GM12878 (cell line): Measurements from ENCODE around the gene ENTPD3. TPM values are rescaled to one million over a fixed set of nuclear protein-coding genes. Genes with fewer than 3 reads are reported as not detected.

ENCODE experiments used
- ATAC-seq: fragments of 200-7000 bp; cut with Tn5 transposase; 3 replicates; pipeline ENCODE4 v1.9.1; 2020; ENCODE audit warnings: mild to moderate bottlenecking, moderate library complexity
- BruUV-seq: library from RNA; stranded (reverse); fragments of 400-500 nt; replicated peaks from 2 replicates; lab custom pipeline; 2021; lab: Mats Ljungman, UMichigan
- CTCF ChIA-PET: fragments of 300-600 bp; sonication (Branson Sonifier 250); formaldehyde crosslinking; extraction: SDS; loops from one replicate; lab custom pipeline; 2021; ENCODE audit warnings: inconsistent platforms; lab: Yijun Ruan, JAX
- POLR2A ChIA-PET: fragments of 350-600 bp; formaldehyde crosslinking; extraction: SDS; loops from one replicate; lab custom pipeline; 2021; ENCODE audit warnings: inconsistent platforms; lab: Charles Lee
- RAD21 ChIA-PET: fragments of 300-600 bp; sonication (Branson Sonifier 250); formaldehyde crosslinking; loops from one replicate; lab custom pipeline; 2023; ENCODE audit warnings: antibody characterized with exemption; ENCODE audit not compliant: unreplicated experiment; lab: Charles Lee
- SMC1A ChIA-PET: fragments of 300-600 bp; sonication (Branson Sonifier 250); formaldehyde crosslinking; loops from one replicate; lab custom pipeline; 2023; ENCODE audit not compliant: unreplicated experiment, uncharacterized antibody; lab: Charles Lee
- DNase-seq: peaks from one replicate; pipeline ENCODE4 v3.0.0-alpha.2; 2011; ENCODE audit warnings: low read depth, low spot score
- FAIRE-seq: peaks from 3 replicates; lab custom pipeline; 2011; peaks lifted over from hg19 to GRCh38; lab: Jason Lieb, UNC
- H2AFZ ChIP-seq: 2 replicates; pipeline ENCODE4 v1.6.0; 2011; ENCODE audit warnings: low read depth, low read length, control low read depth; ENCODE audit not compliant: control insufficient read depth
- H3K27ac ChIP-seq: 2 replicates; pipeline ENCODE4 v1.5.1; 2011; ENCODE audit warnings: control low read depth; ENCODE audit not compliant: control insufficient read depth, insufficient read depth
- H3K27me3 ChIP-seq, 2 experiments: replicated peaks in 1 of 2; 2 replicates each; pipeline versions ENCODE4 v1.6.0 to v1.6.1; 2011; ENCODE audit warnings: low read length in 1 of 2; ENCODE audit not compliant: control insufficient read depth in 2 of 2, insufficient read depth in 2 of 2
- H3K36me3 ChIP-seq, 2 experiments: 2 replicates each; pipeline ENCODE4 v1.5.1; 2011; ENCODE audit warnings: low read length in 1 of 2; ENCODE audit not compliant: control insufficient read depth in 2 of 2, insufficient read depth in 2 of 2
- H3K4me1 ChIP-seq: 2 replicates; pipeline ENCODE4 v1.6.1; 2011; ENCODE audit warnings: mild to moderate bottlenecking, low read length, moderate library complexity, mixed read lengths; ENCODE audit not compliant: control insufficient read depth, insufficient read depth
- H3K4me2 ChIP-seq: 2 replicates; pipeline ENCODE4 v1.6.0; 2011; ENCODE audit warnings: control low read depth; ENCODE audit not compliant: control insufficient read depth, insufficient read depth
- H3K4me3 ChIP-seq: fragments of 200-600 bp; sonication (generic); 2 replicates; pipeline ENCODE4 v1.5.1; 2016
- H3K79me2 ChIP-seq: 2 replicates; pipeline ENCODE4 v1.6.0; 2011; ENCODE audit warnings: low read length; ENCODE audit not compliant: control insufficient read depth, insufficient read depth
- H3K9ac ChIP-seq: 2 replicates; pipeline ENCODE4 v1.8.0; 2011; ENCODE audit warnings: low read length, control low read depth, mixed read lengths; ENCODE audit not compliant: control insufficient read depth, insufficient read depth
- H3K9me3 ChIP-seq: replicated peaks from 3 replicates; pipeline ENCODE4 v1.5.1; 2011; ENCODE audit warnings: mild to moderate bottlenecking, low read length; ENCODE audit not compliant: control insufficient read depth, insufficient read depth
- H4K20me1 ChIP-seq: 2 replicates; pipeline ENCODE4 v1.6.0; 2011; ENCODE audit not compliant: control insufficient read depth, insufficient read depth
- BMI1 ChIP-seq: fragments of 450-650 bp; IDR thresholded peaks from 2 replicates; pipeline ENCODE4 v1.6.1; 2016; ENCODE audit warnings: mild to moderate bottlenecking, moderate library complexity, borderline replicate concordance
- CUX1 ChIP-seq: IDR thresholded peaks from 2 replicates; pipeline ENCODE4 v1.6.1; 2012; ENCODE audit warnings: improper control_type of control experiment, low read depth, low read length; ENCODE audit not compliant: insufficient replicate concordance
- FOS ChIP-seq: IDR thresholded peaks from 3 replicates; pipeline ENCODE4 v1.6.1; 2011; ENCODE audit warnings: borderline replicate concordance; ENCODE audit not compliant: insufficient read length; ENCODE audit errors: extremely low read depth
- NR2C1 ChIP-seq: fragments of 450-650 bp; IDR thresholded peaks from 2 replicates; pipeline ENCODE4 v1.6.1; 2017; ENCODE audit warnings: antibody characterized with exemption, mild to moderate bottlenecking, moderate library complexity
- PAX5 ChIP-seq: IDR thresholded peaks from 2 replicates; pipeline ENCODE4 v1.6.1; 2011; ENCODE audit warnings: low read depth, low read length, borderline replicate concordance
- RB1 ChIP-seq: fragments of 450-650 bp; formaldehyde crosslinking; IDR thresholded peaks from 2 replicates; pipeline ENCODE4 v1.6.1; 2017; ENCODE audit warnings: mild to moderate bottlenecking, borderline replicate concordance
- SREBF2 ChIP-seq: IDR thresholded peaks from 2 replicates; pipeline ENCODE4 v1.6.1; 2012; ENCODE audit warnings: mild to moderate bottlenecking, low read length
- ZBED1 ChIP-seq: IDR thresholded peaks from 2 replicates; pipeline ENCODE4 v1.6.1; 2016; ENCODE audit warnings: borderline replicate concordance
- WGBS: methylation state at CpG from one replicate; pipeline ENCODE4 v1.1.6; 2016; ENCODE audit warnings: low lambda C conversion rate; ENCODE audit not compliant: insufficient replicate concordance, insufficient coverage; ENCODE audit errors: missing lambda C conversion rate; 5-methylcytosine and 5-hydroxymethylcytosine counted together
- in situ Hi-C: fragments of 300-500 bp; cut with MboI; formaldehyde crosslinking; loops from 9 replicates; pipeline ENCODE4 v1.14.3; 2018; ENCODE audit warnings: mixed read lengths
- intact Hi-C: fragments of 100-400 bp; cut with micrococcal nuclease; formaldehyde crosslinking; loops from one replicate; pipeline ENCODE4 v1.14.2; 2022; ENCODE audit not compliant: unreplicated experiment
- polyA plus RNA-seq, 11 experiments: library from polyadenylated mRNA; depleted of rRNA in 4 of 11; unstranded in 6 of 11; stranded (reverse) in 5 of 11; fragments of >200 nt; fragmentation: Nextera tagmentation in 4 of 11; fragmentation: Illumina TruSeq in 1 of 11; extraction: Ambion mirVana in 4 of 11; extraction: Trizol in 1 of 11; gene quantifications; 1 replicate in 1 of 11; 2 replicates in 10 of 11; pipeline versions ENCODE4 v1.2.1 to v1.2.3, GENCODE V29; 2011 to 2016; ENCODE audit warnings: inconsistent platforms in 2 of 11, missing spikeins in 2 of 11, low read depth in 1 of 11
- total RNA-seq, 4 experiments: library from RNA; depleted of rRNA in 3 of 4; stranded (reverse); fragments of >200 nt in 3 of 4; fragmentation: Illumina TruSeq in 1 of 4; extraction: Trizol in 1 of 4; gene quantifications; 2 replicates each; pipeline versions ENCODE4 v1.2.1 to v1.2.3, GENCODE V29; 2013 to 2021

Gene ENTPD3
- total and polyA plus RNA-seq, 10 of the 15 experiments (the other 5 are each of a cell fraction or from before 2014, with no cell fraction given): 0.03 TPM; not detected in 9

GRCh38 chr3:40453933-40454332 is 66.9 kb downstream of the ENTPD3 start:
- WGBS: 64% methylated on average over 6 of the region's 6 CpGs
- Histone ChIP-seq H3K27me3 (no peaks in the 10 kb centered on the region), H3K36me3 (peaks cover 1 to 7% of the 10 kb centered on the region in 2 experiments; a peak in 2 of 4 replicates), H3K9ac (peak overlapping the region; percentile 69; the same call in 1 of the 2 replicates), H3K4me2 (peak overlapping the region; percentile 95), H3K79me2 (peaks cover 22% of the 10 kb centered on the region), H3K9me3 (no peaks in the 10 kb centered on the region), H3K4me1 (peaks cover 5% of the 10 kb centered on the region), H2AFZ (no peak overlapping the region), H4K20me1 (no peaks in the 10 kb centered on the region), H3K27ac (no peak overlapping the region), H3K4me3 (peak overlapping the region; percentile 77; the same call in 1 of the 2 replicates)
- intact Hi-C loops: loop anchor here (5.0 to 10.0 kb wide), 3 partner anchors 73 to 259 kb away; no protein-coding TSS in a partner anchor
- ChIA-PET RAD21 (interaction anchor here (1.6 kb wide), 1 partner anchor 42 kb away, joined by 3 read pairs; no protein-coding TSS in a partner anchor), POLR2A (interaction anchor here (0.7 to 2.8 kb wide), 4 partner anchors 24 to 517 kb away, joined by 3 to 9 read pairs (median 4); partner anchors contain the start of genes ZNF619 and ZNF620), SMC1A (no interaction called here), CTCF (interaction anchor here (0.9 kb wide), 1 partner anchor 127 kb away, joined by 3 read pairs; no protein-coding TSS in a partner anchor)
- in situ Hi-C loops: no loop called here
- TF ChIP-seq PAX5: no peak
- ATAC-seq: no peak
- no TSS peak for BruUV-seq
- no peak for FAIRE-seq
- no peak for DNase-seq

- SMC1A ChIA-PET: no interaction called here
- ATAC-seq: no peak
- no peak overlapping the region for H3K4me3 ChIP-seq
- intact Hi-C loops: loop anchor here (5.0 to 10.0 kb wide), 2 partner anchors 261 to 747 kb away; no protein-coding TSS in a partner anchor
- TF ChIP-seq FOS (no peak), NR2C1 (no peak), CUX1 (no peak), SREBF2 (no peak), BMI1 (no peak), RB1 (no peak), ZBED1 (no peak)
- TF ChIP-seq, all 136 proteins: peak for 0
- Histone ChIP-seq H4K20me1 (no peaks in the 10 kb centered on the region), H3K27ac (no peak overlapping the region), H3K79me2 (peaks cover 33% of the 10 kb centered on the region), H3K9ac (no peak overlapping the region), H3K36me3 (peaks cover 5 to 14% of the 10 kb centered on the region in 2 experiments; a peak in 3 of 4 replicates), H3K9me3 (no peaks in the 10 kb centered on the region), H2AFZ (no peak overlapping the region), H3K4me2 (no peak overlapping the region), H3K27me3 (no peaks in the 10 kb centered on the region), H3K4me1 (peaks cover 5% of the 10 kb centered on the region)
- ChIA-PET POLR2A (no interaction called here), RAD21 (no interaction called here), CTCF (interaction anchor here (1.1 kb wide), 1 partner anchor 146 kb away, joined by 3 read pairs; the partner anchor contains the start of gene EIF1B)
- no TSS peak for BruUV-seq
- in situ Hi-C loops: no loop called here
- WGBS: 83% methylated on average over 4 of the region's 4 CpGs
- no peak for DNase-seq
- FAIRE-seq: no peak
Observed at GRCh38 chr3:40455328-40455727, 68.3 kb downstream of the ENTPD3 start.
